Loucy (cell line): ENCODE measurements around the gene PTPRB.

Experiments
- H2AFZ ChIP-seq: fragments of 200-600 bp; sonication (generic); 2 replicates; pipeline ENCODE4 v1.6.0; 2016; ENCODE audit warnings: antibody characterized with exemption, mild to moderate bottlenecking, low read length, moderate library complexity
- H3F3A ChIP-seq: fragments of 200-600 bp; 2 replicates; pipeline ENCODE4 v1.6.0; 2016; ENCODE audit warnings: antibody characterized with exemption, low read depth, mild to moderate bottlenecking
- H3K27me3 ChIP-seq: fragments of 200-600 bp; sonication (generic); 2 replicates; pipeline ENCODE4 v1.6.1; 2014; ENCODE audit warnings: low read length, mild to moderate bottlenecking; ENCODE audit not compliant: insufficient read depth, poor library complexity, severe bottlenecking
- H3K36me3 ChIP-seq: fragments of 200-600 bp; sonication (generic); 2 replicates; pipeline ENCODE4 v1.6.1; 2016; ENCODE audit warnings: low read length; ENCODE audit not compliant: insufficient read depth
- H3K4me1 ChIP-seq: fragments of 200-600 bp; sonication (generic); 2 replicates; pipeline ENCODE4 v1.5.1; 2014; ENCODE audit warnings: low read length, mild to moderate bottlenecking; ENCODE audit not compliant: insufficient read depth, poor library complexity, severe bottlenecking
- H3K4me2 ChIP-seq: fragments of 200-600 bp; sonication (generic); 2 replicates; pipeline ENCODE4 v1.6.0; 2014; ENCODE audit warnings: antibody characterized with exemption, low read length, low read depth, mild to moderate bottlenecking; ENCODE audit not compliant: poor library complexity, severe bottlenecking
- H3K4me3 ChIP-seq: fragments of 200-600 bp; sonication (generic); 2 replicates; pipeline ENCODE4 v1.5.1; 2014; ENCODE audit warnings: low read length, mild to moderate bottlenecking, mixed read lengths; ENCODE audit not compliant: poor library complexity, severe bottlenecking
- H3K79me2 ChIP-seq: fragments of 200-600 bp; sonication (generic); 2 replicates; pipeline ENCODE4 v1.6.1; 2014; ENCODE audit warnings: low read length; ENCODE audit not compliant: insufficient read depth
- H3K9ac ChIP-seq: fragments of 200-600 bp; sonication (generic); 2 replicates; pipeline ENCODE4 v1.6.0; 2014; ENCODE audit warnings: mild to moderate bottlenecking, low read depth, low read length, moderate library complexity; ENCODE audit not compliant: poor library complexity, severe bottlenecking
- H3K9me2 ChIP-seq: fragments of 200-600 bp; sonication (generic); replicated peaks from 2 replicates; pipeline ENCODE4 v1.6.1; 2016; ENCODE audit warnings: low read depth, low read length, mixed read lengths
- H3K9me3 ChIP-seq: fragments of 200-600 bp; sonication (generic); 2 replicates; pipeline ENCODE4 v1.6.1; 2014; ENCODE audit warnings: mild to moderate bottlenecking, antibody characterized with exemption, low read length, low read depth; ENCODE audit not compliant: insufficient read depth
- H4K20me1 ChIP-seq: fragments of 200-600 bp; sonication (generic); 2 replicates; pipeline ENCODE4 v1.6.0; 2014; ENCODE audit warnings: antibody characterized with exemption, low read length, mild to moderate bottlenecking; ENCODE audit not compliant: insufficient read depth, poor library complexity, severe bottlenecking
- EZH2phosphoT487 ChIP-seq: fragments of 200-600 bp; IDR thresholded peaks from 2 replicates; pipeline ENCODE4 v1.6.1; 2018; ENCODE audit warnings: antibody characterized with exemption, mild to moderate bottlenecking, moderate library complexity, borderline replicate concordance
- TF ChIP-seq, protein P1 (sequence below): fragments of 200-600 bp; sonication (generic); conservative IDR thresholded peaks from 2 replicates; pipeline ENCODE4 v1.5.1; 2014; ENCODE audit warnings: mild to moderate bottlenecking, antibody characterized with exemption, low read length

Gene PTPRB

DNA sequence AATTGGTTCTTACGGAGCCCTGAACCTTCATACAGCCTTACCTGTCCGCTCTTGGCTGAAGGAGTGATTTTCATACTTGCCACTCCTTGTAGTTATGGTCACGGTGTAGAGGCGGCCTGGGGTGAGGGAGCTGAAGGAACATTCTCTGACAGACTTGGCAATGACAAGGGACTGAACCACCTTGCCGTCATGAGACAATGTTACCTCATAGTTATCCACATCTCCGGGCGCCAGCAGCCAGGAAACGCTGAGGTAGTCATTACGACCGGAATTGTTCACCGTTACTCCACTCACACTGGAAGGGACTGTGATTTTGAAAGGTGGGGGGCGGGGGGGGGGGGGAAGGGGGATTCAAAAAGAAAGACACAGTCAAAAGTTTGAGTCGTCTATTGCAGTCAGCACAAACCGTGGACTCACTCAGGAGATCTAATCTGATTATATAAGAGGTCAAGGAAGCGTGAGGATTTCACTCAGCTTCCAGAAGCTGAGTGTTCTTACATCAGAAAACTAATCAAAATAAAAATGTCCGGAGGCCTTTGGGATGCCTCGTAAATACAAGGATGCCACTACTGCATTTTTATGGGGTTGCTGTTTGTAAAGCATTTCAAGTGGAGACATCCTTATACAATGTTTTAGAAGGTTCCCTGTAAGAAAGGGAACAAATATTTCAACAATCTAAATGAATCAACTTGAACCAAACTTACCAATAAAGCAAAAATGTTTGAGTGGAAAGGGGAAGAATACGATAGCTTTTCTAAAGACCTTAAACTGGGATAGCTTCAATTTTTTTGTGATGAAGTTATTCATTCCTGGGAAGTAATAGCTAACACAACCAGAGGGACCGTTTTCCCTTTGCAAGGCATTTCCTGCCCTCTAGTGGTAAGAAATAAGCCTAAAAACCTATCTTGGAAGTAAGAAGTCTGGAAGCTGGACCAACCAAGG is 60.6 kb downstream of the PTPRB start:
- Histone ChIP-seq H4K20me1 (no peaks in the 10 kb centered on the region), H3K9me2 (no peaks in the 10 kb centered on the region), H3K27me3 (no peaks in the 10 kb centered on the region), H3K9ac (no peak overlapping the region), H3K36me3 (no peaks in the 10 kb centered on the region), H3K4me1 (no peaks in the 10 kb centered on the region), H3K9me3 (no peaks in the 10 kb centered on the region), H3K4me3 (no peak overlapping the region), H2AFZ (no peak overlapping the region), H3K79me2 (no peaks in the 10 kb centered on the region), H3F3A (no peaks in the 10 kb centered on the region), H3K4me2 (no peak overlapping the region)
- no peak for TF ChIP-seq EZH2phosphoT487
- TF ChIP-seq, protein P1, sequence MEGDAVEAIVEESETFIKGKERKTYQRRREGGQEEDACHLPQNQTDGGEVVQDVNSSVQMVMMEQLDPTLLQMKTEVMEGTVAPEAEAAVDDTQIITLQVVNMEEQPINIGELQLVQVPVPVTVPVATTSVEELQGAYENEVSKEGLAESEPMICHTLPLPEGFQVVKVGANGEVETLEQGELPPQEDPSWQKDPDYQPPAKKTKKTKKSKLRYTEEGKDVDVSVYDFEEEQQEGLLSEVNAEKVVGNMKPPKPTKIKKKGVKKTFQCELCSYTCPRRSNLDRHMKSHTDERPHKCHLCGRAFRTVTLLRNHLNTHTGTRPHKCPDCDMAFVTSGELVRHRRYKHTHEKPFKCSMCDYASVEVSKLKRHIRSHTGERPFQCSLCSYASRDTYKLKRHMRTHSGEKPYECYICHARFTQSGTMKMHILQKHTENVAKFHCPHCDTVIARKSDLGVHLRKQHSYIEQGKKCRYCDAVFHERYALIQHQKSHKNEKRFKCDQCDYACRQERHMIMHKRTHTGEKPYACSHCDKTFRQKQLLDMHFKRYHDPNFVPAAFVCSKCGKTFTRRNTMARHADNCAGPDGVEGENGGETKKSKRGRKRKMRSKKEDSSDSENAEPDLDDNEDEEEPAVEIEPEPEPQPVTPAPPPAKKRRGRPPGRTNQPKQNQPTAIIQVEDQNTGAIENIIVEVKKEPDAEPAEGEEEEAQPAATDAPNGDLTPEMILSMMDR = peak; percentile 94

DNA sequence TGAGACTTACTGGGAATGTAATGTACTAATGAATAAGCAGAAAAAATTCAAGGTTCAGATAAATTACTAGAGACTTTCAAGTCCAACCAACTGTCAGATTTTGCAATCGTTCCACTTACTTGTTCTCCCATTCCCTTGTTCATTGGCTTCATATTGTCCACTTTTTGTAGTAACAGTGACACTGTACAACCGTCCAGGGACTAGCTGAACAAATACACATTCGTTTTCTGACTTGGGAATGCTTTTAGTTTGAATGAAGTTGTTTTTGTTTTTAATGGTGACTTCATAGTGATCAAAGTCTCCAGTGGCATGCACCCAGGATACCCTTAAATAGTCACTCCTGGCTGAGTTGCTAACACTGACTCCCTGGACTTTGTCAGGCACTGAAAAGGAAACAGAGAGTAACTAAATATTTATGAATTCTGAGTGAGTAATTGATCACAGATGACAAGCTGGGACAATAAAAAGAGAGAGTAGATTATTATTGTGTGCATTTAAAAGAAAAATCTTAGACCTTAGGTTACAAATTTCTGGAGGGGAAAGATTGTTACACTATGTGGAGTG is 65.4 kb downstream of the PTPRB start:
- no peaks in the 10 kb centered on the region for H3K9me3 ChIP-seq
- no peak overlapping the region for H3K9ac ChIP-seq
- no peak overlapping the region for H2AFZ ChIP-seq
- no peaks in the 10 kb centered on the region for H3K27me3 ChIP-seq
- no peak for TF ChIP-seq EZH2phosphoT487
- TF ChIP-seq, protein P1 = no peak
- no peaks in the 10 kb centered on the region for H3K36me3 ChIP-seq
- no peak overlapping the region for H3K4me2 ChIP-seq
- no peaks in the 10 kb centered on the region for H4K20me1 ChIP-seq
- no peaks in the 10 kb centered on the region for H3K79me2 ChIP-seq
- no peaks in the 10 kb centered on the region for H3K9me2 ChIP-seq
- no peak overlapping the region for H3K4me3 ChIP-seq
- H3K4me1 ChIP-seq = no peaks in the 10 kb centered on the region
- H3F3A ChIP-seq = no peaks in the 10 kb centered on the region

DNA sequence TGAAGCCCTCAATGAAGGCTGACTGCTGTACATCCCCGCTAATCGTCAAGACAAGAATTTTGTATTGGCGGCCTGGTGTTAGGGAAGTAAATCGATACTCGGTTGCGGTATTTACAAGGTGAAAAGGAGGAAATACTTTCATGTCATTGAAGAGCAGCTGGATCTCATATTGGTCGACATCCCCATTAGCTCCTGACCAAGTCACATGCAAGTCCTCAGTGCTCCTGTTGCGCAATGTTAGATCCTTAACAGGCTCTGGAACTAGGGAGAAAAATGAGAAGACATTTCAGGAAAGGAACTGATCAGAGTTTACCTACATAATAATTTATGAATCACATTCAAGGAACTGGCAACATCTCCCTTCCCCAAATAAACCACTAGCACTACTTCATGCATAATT is 66.2 kb downstream of the PTPRB start:
- no peaks in the 10 kb centered on the region for H3F3A ChIP-seq
- TF ChIP-seq EZH2phosphoT487 = no peak
- TF ChIP-seq, protein P1 = no peak
- H3K4me2 ChIP-seq = no peak overlapping the region
- H2AFZ ChIP-seq = no peak overlapping the region
- no peaks in the 10 kb centered on the region for H3K36me3 ChIP-seq
- H3K9me2 ChIP-seq = no peaks in the 10 kb centered on the region
- H4K20me1 ChIP-seq = no peaks in the 10 kb centered on the region
- no peaks in the 10 kb centered on the region for H3K4me1 ChIP-seq
- no peak overlapping the region for H3K4me3 ChIP-seq
- H3K9me3 ChIP-seq = no peaks in the 10 kb centered on the region
- no peaks in the 10 kb centered on the region for H3K27me3 ChIP-seq
- H3K9ac ChIP-seq = no peak overlapping the region
- H3K79me2 ChIP-seq = no peaks in the 10 kb centered on the region
